Endothelial cell of umbilical vein (primary cell): ENCODE data around the gene EBF4.

Source experiments
- CTCF ChIP-seq, 2 donors: IDR thresholded peaks; 1 replicate in 1 of 2; 2 replicates in 1 of 2; pipeline ENCODE4 v1.5.1; 2011; ENCODE audit warnings: low read length in 2 of 2, mild to moderate bottlenecking in 2 of 2, moderate library complexity in 2 of 2, control low read depth in 1 of 2, inconsistent platforms in 1 of 2, low read depth in 1 of 2; ENCODE audit not compliant: insufficient read depth in 1 of 2; ENCODE audit errors: extremely low read depth in 1 of 2
- EZH2 ChIP-seq: IDR thresholded peaks from 2 replicates; pipeline ENCODE4 v1.6.1; 2012; ENCODE audit warnings: borderline replicate concordance, low read depth, mild to moderate bottlenecking, moderate library complexity, low read length, inconsistent platforms; ENCODE audit not compliant: severe bottlenecking
- GATA2 ChIP-seq: IDR thresholded peaks from 2 replicates; pipeline ENCODE4 v1.7.0; 2011; ENCODE audit warnings: low read depth, mild to moderate bottlenecking, moderate library complexity, mixed read lengths, low read length; ENCODE audit not compliant: insufficient read length, insufficient read depth
- POLR2A ChIP-seq: IDR thresholded peaks from 2 replicates; pipeline ENCODE4 v1.6.1; 2012; ENCODE audit warnings: low read depth, mild to moderate bottlenecking, control low read depth, low read length
- POLR2AphosphoS5 ChIP-seq: IDR thresholded peaks from 2 replicates; pipeline ENCODE4 v1.6.1; 2012; ENCODE audit warnings: low read depth, mild to moderate bottlenecking, control low read depth, low read length, moderate library complexity; ENCODE audit not compliant: insufficient read depth

GRCh38 chr20:2691663-2692035, 931 bp upstream of the EBF4 start:
- TF ChIP-seq CTCF (IDR thresholded peaks at IDR 0.05; ENCODE audit: extremely low read depth in 1 of 2, insufficient read depth in 1 of 2, low read depth in 1 of 2, low read length in 2 of 2) (no peak), EZH2 (no peak), POLR2A (no peak), POLR2AphosphoS5 (no peak), GATA2 (no peak)
